Aorta (tissue), 5 donors: ENCODE measurements around the gene U2AF2. TPM values are rescaled to one million over a fixed set of nuclear protein-coding genes. Genes with fewer than 3 reads are reported as not detected.
"Not testable (repeated sequence)": the region's sequence is repeated elsewhere in the genome, so short reads cannot be mapped to it uniquely, and the experiment has no call there.

Experiments used
- ATAC-seq: fragments of 200-7000 bp; cut with Tn5 transposase; one replicate; pipeline ENCODE4 v1.9.1; 2022; ENCODE audit warnings: moderate library complexity; ENCODE audit not compliant: low FRiP score
- DNase-seq, 2 donors: peaks; one replicate each; pipeline ENCODE4 v3.0.0-alpha.2; 2020
- H3K27ac ChIP-seq, 2 donors: one replicate each; pipeline ENCODE4 v1.5.1; 2013; ENCODE audit warnings: low read length in 2 of 2, mild to moderate bottlenecking in 2 of 2, moderate library complexity in 2 of 2, control low read depth in 1 of 2, inconsistent platforms in 1 of 2, low read depth in 1 of 2
- H3K27me3 ChIP-seq, 2 donors: one replicate each; pipeline ENCODE4 v1.6.1; 2013; ENCODE audit warnings: control low read depth in 1 of 2, low read length in 1 of 2, mild to moderate bottlenecking in 1 of 2, moderate library complexity in 1 of 2; ENCODE audit not compliant: insufficient read depth in 2 of 2, control insufficient read depth in 1 of 2
- H3K36me3 ChIP-seq, 2 donors: one replicate each; pipeline ENCODE4 v1.6.1; 2013; ENCODE audit warnings: control low read depth in 1 of 2, low read length in 1 of 2, mild to moderate bottlenecking in 1 of 2; ENCODE audit not compliant: insufficient read depth in 2 of 2, control insufficient read depth in 1 of 2
- H3K4me1 ChIP-seq, 2 donors: one replicate each; pipeline ENCODE4 v1.6.1; 2013; ENCODE audit warnings: low read length in 2 of 2, control low read depth in 1 of 2, mild to moderate bottlenecking in 1 of 2, moderate library complexity in 1 of 2; ENCODE audit not compliant: insufficient read depth in 2 of 2, control insufficient read depth in 1 of 2
- H3K4me3 ChIP-seq, 2 donors: one replicate each; pipeline ENCODE4 v1.5.1; 2013; ENCODE audit warnings: low read length in 2 of 2, control low read depth in 1 of 2, mild to moderate bottlenecking in 1 of 2
- H3K9me3 ChIP-seq: one replicate; pipeline ENCODE4 v1.6.1; 2013; ENCODE audit warnings: mild to moderate bottlenecking, low read length; ENCODE audit not compliant: control insufficient read depth
- WGBS, 2 donors: extraction: QIAGEN DNeasy Blood & Tissue Kit; methylation state at CpG; one replicate each; pipeline ENCODE4 v1.1.7; 2013; 5-methylcytosine and 5-hydroxymethylcytosine counted together
- intact Hi-C, 2 donors: fragments of 100-400 bp; cut with DNase I; formaldehyde crosslinking; loops; one replicate each; pipeline versions ENCODE4 v1.14.2 to v1.15.0; 2022
- polyA plus RNA-seq, 2 donors: library from polyadenylated mRNA; stranded (reverse); fragments of 200-250 nt; gene quantifications; one replicate each; pipeline ENCODE4 v1.2.3, GENCODE V29; 2013
- total RNA-seq, 2 donors: library from RNA; stranded (reverse); fragmentation: NEBNext Ultra II Directional; extraction: Animal tissue kit (Norgen Biotek cat#: 25700); gene quantifications; one replicate each; pipeline ENCODE4 v1.2.1, GENCODE V29; 2021
- donor health status: healthy with polysubstance abuse.
- donor health status: Bipolar disorder and iron deficiency.
- donor health status: DM: no; HTN: no; CAD: no.
- donor health status: DM: no; HTN: no; CAD: no.
- donor health status: DM: yes; HTN: yes; CAD: no.

The U2AF2 gene
- total and polyA plus RNA-seq, 4 donors, result 40.6 to 129 (median 89.5) TPM

DNA sequence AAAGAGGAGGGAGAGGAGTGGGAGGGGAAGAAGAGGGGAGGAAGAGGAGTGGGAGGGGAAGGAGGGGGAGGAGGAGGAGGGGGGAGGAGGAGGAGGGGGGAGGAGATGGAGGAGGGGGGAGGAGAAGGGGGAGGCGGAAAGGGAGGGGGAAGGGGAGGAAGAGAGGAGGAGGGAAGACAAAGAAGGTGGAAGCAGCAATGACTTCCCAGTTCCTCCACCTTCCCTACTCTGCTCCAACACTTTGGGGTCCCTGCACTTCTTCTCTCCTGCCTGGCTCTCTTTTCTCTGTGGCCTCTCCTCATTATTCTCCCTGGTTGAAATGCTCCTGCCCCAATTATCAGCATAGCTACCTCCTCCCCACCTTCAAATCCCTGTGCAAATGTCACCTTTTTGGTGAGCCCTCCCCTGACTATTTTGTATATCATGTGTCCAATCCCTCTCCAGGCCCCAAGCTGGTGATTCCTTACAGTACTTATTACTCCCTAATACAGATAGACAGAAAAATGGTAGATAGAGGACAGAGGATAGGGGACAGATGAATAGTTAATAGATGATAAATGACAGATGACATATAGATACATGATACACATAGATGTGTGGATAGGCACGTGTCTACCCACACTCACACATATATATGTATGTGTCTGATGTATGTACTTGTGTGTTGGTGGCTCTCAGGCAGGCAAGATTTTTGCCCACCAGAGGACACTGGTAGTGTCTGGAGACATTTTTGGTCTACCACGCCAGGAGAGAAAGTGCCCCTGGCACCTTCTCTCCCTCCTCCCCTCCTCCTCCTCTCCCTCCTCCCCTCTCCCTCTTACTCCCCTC lies 58.2 kb downstream of the U2AF2 start:
- intact Hi-C loops, result no loop called here
- WGBS, 2 donors, result 70 to 90% methylated on average over 2 of the region's 3 CpGs
- H3K36me3 ChIP-seq, result no peaks in the 10 kb centered on the region
- H3K4me3 ChIP-seq, result no peak overlapping the region
- ATAC-seq (no peak), DNase-seq (no peak)
- H3K9me3 ChIP-seq, result peaks cover 1% of the 10 kb centered on the region
- H3K27ac ChIP-seq, result no peak overlapping the region
- H3K27me3 ChIP-seq, result no peaks in the 10 kb centered on the region
- no peaks in the 10 kb centered on the region for H3K4me1 ChIP-seq

GRCh38 chr19:55716531-55716930 lies 61.7 kb downstream of the U2AF2 start:
- intact Hi-C loops, result no loop called here
- 82 to 87% methylated on average over 15 of the region's 15 CpGs for WGBS, 2 donors
- ATAC-seq, result no peak
- DNase-seq, result no peak
- Histone ChIP-seq H3K4me1 (no peaks in the 10 kb centered on the region), H3K27ac (no peak overlapping the region), H3K9me3 (peaks cover 3% of the 10 kb centered on the region), H3K4me3 (no peak overlapping the region), H3K36me3 (no peaks in the 10 kb centered on the region), H3K27me3 (no peaks in the 10 kb centered on the region)

GRCh38 chr19:55717251-55717650 lies 62.4 kb downstream of the U2AF2 start:
- H3K4me1 ChIP-seq, result no peaks in the 10 kb centered on the region
- 70 to 75% methylated on average over 11 of the region's 11 CpGs for WGBS, 2 donors
- no peak for DNase-seq
- H3K36me3 ChIP-seq, result no peaks in the 10 kb centered on the region
- no peak for ATAC-seq
- H3K9me3 ChIP-seq, result peaks cover 3% of the 10 kb centered on the region
- H3K27ac ChIP-seq, result no peak overlapping the region
- intact Hi-C loops, result no loop called here
- no peak overlapping the region for H3K4me3 ChIP-seq
- H3K27me3 ChIP-seq, result no peaks in the 10 kb centered on the region

DNA sequence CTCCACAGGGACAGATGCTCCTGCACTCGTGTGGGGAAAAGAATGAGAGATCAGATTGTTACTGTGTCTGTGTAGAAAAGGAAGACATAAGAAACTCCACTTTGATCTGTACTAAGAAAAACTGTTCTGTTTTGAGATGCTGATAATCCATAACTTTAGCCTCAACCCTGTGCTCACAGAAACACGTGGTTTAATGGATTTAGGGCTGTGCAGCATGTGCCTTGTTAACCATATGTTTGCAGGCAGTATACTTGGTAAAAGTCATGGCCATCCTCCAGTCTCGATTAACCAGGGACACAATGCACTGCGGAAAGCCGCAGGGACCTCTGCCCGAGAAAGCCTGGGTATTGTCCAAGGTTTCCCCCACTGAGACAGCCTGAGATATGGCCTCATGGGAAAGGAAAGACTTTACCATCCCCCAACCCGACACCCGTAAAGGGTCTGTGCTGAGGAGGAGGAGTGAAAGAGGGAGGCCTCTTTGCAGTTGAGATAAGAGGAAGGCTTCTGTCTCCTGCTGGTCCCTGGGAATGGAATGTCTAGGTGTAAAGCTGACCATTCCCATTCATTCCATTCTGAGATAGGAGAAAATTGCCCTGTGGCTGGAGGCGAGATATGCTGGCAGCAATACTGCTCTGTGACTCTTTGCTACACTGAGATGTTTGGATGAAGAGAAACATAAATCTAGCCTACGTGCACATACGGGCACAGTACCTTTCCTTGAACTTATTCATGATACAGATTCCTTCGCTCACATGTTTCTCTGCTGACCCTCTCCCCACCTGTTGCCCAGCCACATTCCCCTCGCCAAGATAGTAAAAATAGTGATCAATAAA lies 63.3 kb downstream of the U2AF2 start:
- DNase-seq, H3K36me3 ChIP-seq, ATAC-seq, H3K4me1 ChIP-seq, intact Hi-C loops, H3K27me3 ChIP-seq, H3K4me3 ChIP-seq, H3K9me3 ChIP-seq, H3K27ac ChIP-seq: not testable (repeated sequence)
- 32 to 44% methylated on average over 13 of the region's 13 CpGs for WGBS, 2 donors

- H3K27me3 ChIP-seq, result no peaks in the 10 kb centered on the region
- DNase-seq, result no peak
- no peaks in the 10 kb centered on the region for H3K36me3 ChIP-seq
- H3K27ac ChIP-seq, result no peak overlapping the region
- H3K4me1 ChIP-seq, result no peaks in the 10 kb centered on the region
- no peak overlapping the region for H3K4me3 ChIP-seq
- ATAC-seq, result no peak
- 57 to 66% methylated on average over 5 of the region's 5 CpGs for WGBS, 2 donors
- peaks cover 3% of the 10 kb centered on the region for H3K9me3 ChIP-seq
- intact Hi-C loops, result no loop called here
These were observed 65.4 kb downstream of the U2AF2 start for GRCh38 chr19:55720214-55720746.

GRCh38 chr19:55720801-55721200 lies 66.0 kb downstream of the U2AF2 start:
- intact Hi-C loops, result no loop called here
- no peak for DNase-seq
- 79 to 83% methylated on average over 3 of the region's 3 CpGs for WGBS, 2 donors
- ATAC-seq, result no peak
- H3K36me3 ChIP-seq, result no peaks in the 10 kb centered on the region
- no peak overlapping the region for H3K4me3 ChIP-seq
- H3K4me1 ChIP-seq, result no peaks in the 10 kb centered on the region
- peaks cover 3% of the 10 kb centered on the region for H3K9me3 ChIP-seq
- H3K27me3 ChIP-seq, result no peaks in the 10 kb centered on the region
- H3K27ac ChIP-seq, result no peak overlapping the region

GRCh38 chr19:55723491-55723890 lies 68.7 kb downstream of the U2AF2 start:
- WGBS, 2 donors, result 90 to 92% methylated on average over 8 of the region's 8 CpGs
- H3K27me3 ChIP-seq, result no peaks in the 10 kb centered on the region
- H3K4me1 ChIP-seq, result no peaks in the 10 kb centered on the region
- intact Hi-C loops, result no loop called here
- H3K36me3 ChIP-seq, result no peaks in the 10 kb centered on the region
- no peak overlapping the region for H3K27ac ChIP-seq
- ATAC-seq, result no peak
- peaks cover 2% of the 10 kb centered on the region for H3K9me3 ChIP-seq
- no peak for DNase-seq
- H3K4me3 ChIP-seq, result no peak overlapping the region
